ENCODE results near the gene MRPS5.

- TF ChIP-seq CTCF (IDR thresholded peaks at IDR 0.05; ENCODE audit: low read length) (no peak), EZH2 (IDR thresholded peaks at IDR 0.05; ENCODE audit: borderline replicate concordance, low read length) (no peak)
Measured at GRCh38 chr2:95110395-95110794, 11.2 kb downstream of the MRPS5 start.
